ENCODE data around the gene PAGE2.
"Not testable (repeated sequence)": the region's sequence is repeated elsewhere in the genome, so short reads cannot be mapped to it uniquely, and the experiment has no call there.

The PAGE2 gene

DNA sequence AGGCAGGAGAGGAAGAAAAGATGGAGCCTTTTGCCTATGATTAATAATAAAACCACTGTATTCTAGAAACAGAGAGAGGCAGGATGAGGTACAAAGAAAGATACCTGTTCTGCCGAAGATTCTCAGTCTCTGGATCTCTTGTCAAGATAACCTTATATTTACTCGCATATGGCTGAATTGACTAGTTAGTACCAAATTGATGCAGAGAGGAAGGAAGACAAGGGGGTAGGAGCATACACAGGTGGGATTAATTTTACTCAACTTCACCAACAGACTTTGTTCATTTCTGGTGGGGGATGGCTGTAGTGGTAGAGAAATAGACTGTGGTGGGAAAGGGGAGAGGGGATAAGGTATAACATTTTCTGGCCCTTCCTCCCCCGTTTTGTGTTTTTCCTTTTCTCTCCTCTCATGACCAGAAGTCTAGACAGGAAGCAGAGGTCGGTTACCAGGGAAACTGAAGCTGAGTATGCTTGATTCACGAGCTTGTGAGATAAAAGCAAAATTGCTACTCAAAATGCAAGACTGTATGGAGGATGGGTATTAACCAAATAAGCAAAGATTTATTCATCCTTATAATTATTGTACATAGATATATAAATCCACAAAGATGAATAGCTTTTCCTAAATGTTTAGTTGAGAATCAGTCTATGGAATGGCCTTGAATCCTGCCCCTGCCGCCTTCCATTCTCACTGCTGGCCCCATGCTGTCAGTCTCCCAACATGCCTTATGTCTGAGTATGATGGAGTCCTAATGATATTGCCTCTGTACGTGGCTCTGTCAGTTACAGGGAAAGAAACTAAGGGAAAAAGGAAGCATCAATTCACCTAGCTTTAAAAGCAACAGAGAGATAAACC lies 31.8 kb upstream of the PAGE2 start:
- 0 out of 2 replicates have a peak overlapping the region, but pooled peaks have one; percentile 9 for H2AFZ ChIP-seq (ENCODE audit: low read depth)
- no peaks in the 10 kb centered on the region for H3K36me3 ChIP-seq (ENCODE audit: insufficient read depth)
- no peaks in the 10 kb centered on the region for H4K20me1 ChIP-seq (ENCODE audit: insufficient read depth)
- H3K4me1 ChIP-seq (ENCODE audit: low read depth, poor library complexity, severe bottlenecking) = peaks cover 10% of the 10 kb centered on the region
- no peak overlapping the region for H3K27ac ChIP-seq
- no peak overlapping the region for H3K9ac ChIP-seq
- H3K79me2 ChIP-seq (ENCODE audit: insufficient read depth, low read depth) = no peaks in the 10 kb centered on the region
- no peaks in the 10 kb centered on the region for H3K27me3 ChIP-seq (ENCODE audit: insufficient read depth, low read depth)
- H3K4me2 ChIP-seq = no peak overlapping the region
- TF ChIP-seq, protein P1, sequence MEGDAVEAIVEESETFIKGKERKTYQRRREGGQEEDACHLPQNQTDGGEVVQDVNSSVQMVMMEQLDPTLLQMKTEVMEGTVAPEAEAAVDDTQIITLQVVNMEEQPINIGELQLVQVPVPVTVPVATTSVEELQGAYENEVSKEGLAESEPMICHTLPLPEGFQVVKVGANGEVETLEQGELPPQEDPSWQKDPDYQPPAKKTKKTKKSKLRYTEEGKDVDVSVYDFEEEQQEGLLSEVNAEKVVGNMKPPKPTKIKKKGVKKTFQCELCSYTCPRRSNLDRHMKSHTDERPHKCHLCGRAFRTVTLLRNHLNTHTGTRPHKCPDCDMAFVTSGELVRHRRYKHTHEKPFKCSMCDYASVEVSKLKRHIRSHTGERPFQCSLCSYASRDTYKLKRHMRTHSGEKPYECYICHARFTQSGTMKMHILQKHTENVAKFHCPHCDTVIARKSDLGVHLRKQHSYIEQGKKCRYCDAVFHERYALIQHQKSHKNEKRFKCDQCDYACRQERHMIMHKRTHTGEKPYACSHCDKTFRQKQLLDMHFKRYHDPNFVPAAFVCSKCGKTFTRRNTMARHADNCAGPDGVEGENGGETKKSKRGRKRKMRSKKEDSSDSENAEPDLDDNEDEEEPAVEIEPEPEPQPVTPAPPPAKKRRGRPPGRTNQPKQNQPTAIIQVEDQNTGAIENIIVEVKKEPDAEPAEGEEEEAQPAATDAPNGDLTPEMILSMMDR (conservative IDR thresholded peaks at IDR 0.05; ENCODE audit: low read depth, low read length) = no peak
- H3K4me3 ChIP-seq (IDR thresholded peaks at IDR 0.05; ENCODE audit: insufficient read depth, low read depth, low read length) = no peak overlapping the region

DNA sequence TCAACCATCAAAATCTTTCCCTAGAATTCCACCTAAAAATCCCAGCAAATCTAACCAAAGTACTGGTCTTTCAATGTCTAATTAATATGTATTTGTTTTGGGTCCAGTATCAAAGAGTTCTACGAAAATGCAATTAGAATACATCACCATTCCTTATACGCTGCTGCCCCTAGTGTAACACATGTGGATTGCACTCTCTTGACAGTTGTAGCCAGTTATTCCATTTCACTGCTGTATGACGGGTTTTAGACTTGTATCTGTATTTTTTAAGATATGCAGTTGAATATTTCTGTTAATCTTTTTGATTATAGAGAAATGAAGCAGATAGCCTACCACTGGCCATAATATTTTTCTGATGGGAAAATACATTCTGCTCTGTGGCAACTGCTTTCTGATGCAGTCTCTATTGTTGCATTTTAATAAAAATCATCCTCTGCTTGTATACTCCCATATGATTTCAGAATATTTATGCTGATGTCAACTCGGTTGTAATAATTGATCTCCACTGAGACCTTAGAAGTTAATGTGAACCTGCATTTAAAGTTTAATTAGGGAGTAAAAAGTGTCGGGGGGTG lies 31.1 kb upstream of the PAGE2 start:
- H3K4me3 ChIP-seq (IDR thresholded peaks at IDR 0.05; ENCODE audit: insufficient read depth, low read depth, low read length) = no peak overlapping the region
- 0 out of 2 replicates have a peak overlapping the region, but pooled peaks have one; percentile 9 for H2AFZ ChIP-seq (ENCODE audit: low read depth)
- no peak overlapping the region for H3K4me2 ChIP-seq
- H3K79me2 ChIP-seq (ENCODE audit: insufficient read depth, low read depth) = no peaks in the 10 kb centered on the region
- no peaks in the 10 kb centered on the region for H4K20me1 ChIP-seq (ENCODE audit: insufficient read depth)
- peaks cover 10% of the 10 kb centered on the region for H3K4me1 ChIP-seq (ENCODE audit: low read depth, poor library complexity, severe bottlenecking)
- H3K9ac ChIP-seq = no peak overlapping the region
- H3K27me3 ChIP-seq (ENCODE audit: insufficient read depth, low read depth) = no peaks in the 10 kb centered on the region
- no peak overlapping the region for H3K27ac ChIP-seq
- TF ChIP-seq, protein P1 (conservative IDR thresholded peaks at IDR 0.05; ENCODE audit: low read depth, low read length) = peak; percentile 70
- H3K36me3 ChIP-seq (ENCODE audit: insufficient read depth) = no peaks in the 10 kb centered on the region

DNA sequence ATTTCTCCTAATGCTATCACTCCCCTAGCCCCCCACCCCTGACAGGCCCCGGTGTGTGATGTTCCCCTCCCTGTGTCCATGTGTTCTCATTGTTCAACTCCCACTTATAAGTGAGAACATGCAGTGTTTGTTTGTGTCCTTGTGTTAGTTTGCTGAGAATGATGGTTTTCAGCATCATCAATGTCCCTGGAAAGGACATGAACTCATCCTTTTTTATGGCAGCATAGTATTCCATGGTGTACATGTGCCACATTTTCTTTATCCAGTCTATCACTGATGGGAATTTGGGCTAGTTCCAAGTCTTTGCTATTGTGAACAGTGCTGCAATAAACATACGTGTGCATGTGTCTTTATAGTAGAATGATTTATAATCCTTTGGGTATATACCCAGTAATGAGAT lies 21.6 kb upstream of the PAGE2 start:
- not testable (repeated sequence) for H3K36me3 ChIP-seq (ENCODE audit: insufficient read depth); H3K27ac ChIP-seq; H3K79me2 ChIP-seq (ENCODE audit: insufficient read depth, low read depth); H3K4me1 ChIP-seq (ENCODE audit: low read depth, poor library complexity, severe bottlenecking); H3K9ac ChIP-seq; H4K20me1 ChIP-seq (ENCODE audit: insufficient read depth); H3K27me3 ChIP-seq (ENCODE audit: insufficient read depth, low read depth); H2AFZ ChIP-seq (ENCODE audit: low read depth); H3K4me3 ChIP-seq (IDR thresholded peaks at IDR 0.05; ENCODE audit: insufficient read depth, low read depth, low read length); H3K4me2 ChIP-seq

DNA sequence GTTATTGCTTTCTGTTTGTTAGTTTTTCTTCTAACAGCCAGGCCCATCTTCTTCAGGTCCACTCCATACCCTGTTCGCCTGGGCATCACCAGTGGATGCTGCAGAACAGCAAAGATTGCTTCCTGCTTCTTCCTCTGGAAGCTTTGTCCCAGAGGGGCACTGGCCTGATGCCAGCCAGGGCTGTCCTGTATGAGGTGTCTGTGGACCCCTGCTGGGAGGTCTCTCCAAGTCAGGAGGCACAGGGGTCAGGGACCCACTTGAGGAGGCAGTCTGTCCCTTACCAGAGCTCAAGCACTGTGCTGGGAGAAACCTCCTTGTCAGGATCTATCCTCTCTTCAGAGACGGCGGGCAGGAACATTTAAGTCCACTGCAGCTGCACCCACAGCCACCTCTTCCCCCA lies 16.5 kb upstream of the PAGE2 start:
- Histone ChIP-seq H3K9ac (no peak overlapping the region), H3K79me2 (ENCODE audit: insufficient read depth, low read depth) (no peaks in the 10 kb centered on the region), H3K27ac (no peak overlapping the region), H3K4me1 (ENCODE audit: low read depth, poor library complexity, severe bottlenecking) (no peaks in the 10 kb centered on the region), H3K4me2 (no peak overlapping the region), H3K36me3 (ENCODE audit: insufficient read depth) (no peaks in the 10 kb centered on the region), H3K4me3 (IDR thresholded peaks at IDR 0.05; ENCODE audit: insufficient read depth, low read depth, low read length) (no peak overlapping the region), H3K27me3 (ENCODE audit: insufficient read depth, low read depth) (no peaks in the 10 kb centered on the region), H4K20me1 (ENCODE audit: insufficient read depth) (no peaks in the 10 kb centered on the region), H2AFZ (ENCODE audit: low read depth) (no peak overlapping the region)
- TF ChIP-seq, protein P1 (conservative IDR thresholded peaks at IDR 0.05; ENCODE audit: low read depth, low read length) = no peak

All from KMS-11 (cell line).